Glutamatergic neuron (in vitro differentiated cells): ENCODE data around the gene PEPD. TPM values are rescaled to one million over a fixed set of nuclear protein-coding genes. Genes with fewer than 3 reads are reported as not detected.

Experiments used
- DNase-seq: peaks from one replicate; pipeline ENCODE4 v3.0.0; 2022
- H3K27ac Mint-ChIP-seq: one replicate; pipeline ENCODE4 v1.8.0; 2020; ENCODE audit warnings: mild to moderate bottlenecking, mixed read lengths, inconsistent platforms; ENCODE audit not compliant: unreplicated experiment
- H3K27me3 Mint-ChIP-seq: one replicate; pipeline ENCODE4 v1.8.0; 2020; ENCODE audit warnings: mild to moderate bottlenecking, moderate library complexity, mixed read lengths, inconsistent platforms; ENCODE audit not compliant: unreplicated experiment
- H3K36me3 Mint-ChIP-seq: one replicate; pipeline ENCODE4 v1.8.0; 2020; ENCODE audit warnings: mild to moderate bottlenecking, mixed read lengths, inconsistent platforms; ENCODE audit not compliant: unreplicated experiment
- H3K4me1 Mint-ChIP-seq: one replicate; pipeline ENCODE4 v1.8.0; 2020; ENCODE audit warnings: mild to moderate bottlenecking, low read depth, mixed read lengths, inconsistent platforms; ENCODE audit not compliant: unreplicated experiment
- H3K4me3 Mint-ChIP-seq: one replicate; pipeline ENCODE4 v1.8.0; 2020; ENCODE audit warnings: mild to moderate bottlenecking, mixed read lengths, inconsistent platforms; ENCODE audit not compliant: unreplicated experiment
- H3K9me3 Mint-ChIP-seq: one replicate; pipeline ENCODE4 v1.8.0; 2020; ENCODE audit warnings: mild to moderate bottlenecking, moderate library complexity, mixed read lengths, inconsistent platforms; ENCODE audit not compliant: unreplicated experiment
- total RNA-seq: library from RNA; stranded (reverse); fragmentation: NEBNext Ultra II Directional; extraction: Animal tissue kit (Norgen Biotek cat#: 25700); gene quantifications from one replicate; pipeline ENCODE4 v1.2.1, GENCODE V29; 2021; ENCODE audit not compliant: unreplicated experiment
- TF ChIP-seq, protein P1 (sequence below): fragments of 200-600 bp; sonication (generic); IDR thresholded peaks from one replicate; pipeline ENCODE4 v1.5.0; 2021; ENCODE audit not compliant: partially characterized antibody, unreplicated experiment

The PEPD gene
- total RNA-seq, 1 donor from 2014 or later = 93.3 TPM

GRCh38 chr19:33503433-33504057 is 18.0 kb downstream of the PEPD start:
- Mint-ChIP-seq H3K27me3 (peaks cover 5% of the 10 kb centered on the region), H3K27ac (peak overlapping the region; percentile 35), H3K9me3 (peaks cover 10% of the 10 kb centered on the region), H3K4me3 (no peak overlapping the region), H3K4me1 (peaks cover 32% of the 10 kb centered on the region), H3K36me3 (no peaks in the 10 kb centered on the region)
- peak; percentile 11 for DNase-seq
- TF ChIP-seq, protein P1, sequence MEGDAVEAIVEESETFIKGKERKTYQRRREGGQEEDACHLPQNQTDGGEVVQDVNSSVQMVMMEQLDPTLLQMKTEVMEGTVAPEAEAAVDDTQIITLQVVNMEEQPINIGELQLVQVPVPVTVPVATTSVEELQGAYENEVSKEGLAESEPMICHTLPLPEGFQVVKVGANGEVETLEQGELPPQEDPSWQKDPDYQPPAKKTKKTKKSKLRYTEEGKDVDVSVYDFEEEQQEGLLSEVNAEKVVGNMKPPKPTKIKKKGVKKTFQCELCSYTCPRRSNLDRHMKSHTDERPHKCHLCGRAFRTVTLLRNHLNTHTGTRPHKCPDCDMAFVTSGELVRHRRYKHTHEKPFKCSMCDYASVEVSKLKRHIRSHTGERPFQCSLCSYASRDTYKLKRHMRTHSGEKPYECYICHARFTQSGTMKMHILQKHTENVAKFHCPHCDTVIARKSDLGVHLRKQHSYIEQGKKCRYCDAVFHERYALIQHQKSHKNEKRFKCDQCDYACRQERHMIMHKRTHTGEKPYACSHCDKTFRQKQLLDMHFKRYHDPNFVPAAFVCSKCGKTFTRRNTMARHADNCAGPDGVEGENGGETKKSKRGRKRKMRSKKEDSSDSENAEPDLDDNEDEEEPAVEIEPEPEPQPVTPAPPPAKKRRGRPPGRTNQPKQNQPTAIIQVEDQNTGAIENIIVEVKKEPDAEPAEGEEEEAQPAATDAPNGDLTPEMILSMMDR = no peak

GRCh38 chr19:33503030-33503429 is 18.6 kb downstream of the PEPD start:
- Mint-ChIP-seq H3K9me3 (peaks cover 11% of the 10 kb centered on the region), H3K4me3 (no peak overlapping the region), H3K27me3 (peaks cover 5% of the 10 kb centered on the region), H3K27ac (no peak overlapping the region), H3K4me1 (peaks cover 35% of the 10 kb centered on the region), H3K36me3 (no peaks in the 10 kb centered on the region)
- TF ChIP-seq, protein P1 = no peak
- DNase-seq = peak; percentile 7

DNA sequence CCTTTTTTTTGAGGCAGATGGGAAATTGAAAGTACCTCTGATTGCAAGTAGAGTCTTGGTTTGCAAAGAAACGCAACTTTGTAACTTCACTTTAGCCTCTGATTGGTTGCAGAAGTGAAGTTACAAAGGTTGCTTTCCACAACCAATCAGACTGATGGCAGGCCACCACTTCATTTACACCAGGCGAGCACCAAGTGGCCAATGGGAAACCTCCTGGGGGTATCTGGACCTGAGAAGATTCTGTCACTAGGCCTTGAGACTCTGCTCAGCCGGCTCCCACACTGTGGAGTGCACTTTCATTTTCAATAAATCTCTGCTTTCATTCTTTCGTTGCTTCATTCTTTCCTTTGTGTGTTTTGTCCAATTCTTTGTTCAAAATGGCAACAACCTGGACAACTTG is 19.1 kb downstream of the PEPD start:
- H3K27ac Mint-ChIP-seq = no peak overlapping the region
- peaks cover 11% of the 10 kb centered on the region for H3K9me3 Mint-ChIP-seq
- no peaks in the 10 kb centered on the region for H3K36me3 Mint-ChIP-seq
- no peak for DNase-seq
- H3K4me3 Mint-ChIP-seq = no peak overlapping the region
- TF ChIP-seq, protein P1 = no peak
- H3K27me3 Mint-ChIP-seq = peaks cover 5% of the 10 kb centered on the region
- peaks cover 35% of the 10 kb centered on the region for H3K4me1 Mint-ChIP-seq

DNA sequence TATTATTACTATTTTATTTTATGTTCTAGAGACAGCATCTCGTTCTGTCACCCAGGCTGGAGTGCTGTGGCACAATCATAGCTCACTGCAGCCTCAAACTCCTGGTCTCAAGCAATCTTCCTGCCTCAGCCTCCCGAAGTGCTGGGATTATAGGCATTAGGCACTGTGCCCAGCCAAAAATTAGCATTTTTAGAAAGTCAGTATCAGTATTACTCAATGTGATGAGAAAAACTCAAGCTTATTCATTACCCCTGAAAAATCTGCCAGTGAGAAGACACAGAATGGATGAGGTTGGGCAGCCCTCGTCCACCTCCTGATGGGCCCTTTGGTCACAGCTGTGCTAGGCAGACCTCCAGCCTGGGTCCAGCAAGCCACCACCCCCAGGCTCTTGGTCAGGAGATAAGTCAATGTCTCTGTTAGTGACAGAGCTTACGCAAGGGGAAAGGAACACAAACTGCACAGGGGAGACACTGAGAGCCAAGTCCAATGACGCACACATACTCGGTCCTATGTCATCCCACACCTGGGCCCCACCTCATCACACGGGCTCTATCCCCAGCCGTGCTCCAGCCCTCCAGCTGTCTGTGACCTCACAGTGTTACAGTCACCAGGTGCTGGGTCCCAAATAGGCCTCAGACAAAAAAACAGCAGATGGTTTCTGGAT is 19.8 kb downstream of the PEPD start:
- DNase-seq = peak; percentile 7
- H3K4me1 Mint-ChIP-seq = peaks cover 40% of the 10 kb centered on the region
- TF ChIP-seq, protein P1 = no peak
- H3K27ac Mint-ChIP-seq = no peak overlapping the region
- H3K36me3 Mint-ChIP-seq = no peaks in the 10 kb centered on the region
- H3K27me3 Mint-ChIP-seq = peaks cover 5% of the 10 kb centered on the region
- peaks cover 10% of the 10 kb centered on the region for H3K9me3 Mint-ChIP-seq
- H3K4me3 Mint-ChIP-seq = no peak overlapping the region

DNA sequence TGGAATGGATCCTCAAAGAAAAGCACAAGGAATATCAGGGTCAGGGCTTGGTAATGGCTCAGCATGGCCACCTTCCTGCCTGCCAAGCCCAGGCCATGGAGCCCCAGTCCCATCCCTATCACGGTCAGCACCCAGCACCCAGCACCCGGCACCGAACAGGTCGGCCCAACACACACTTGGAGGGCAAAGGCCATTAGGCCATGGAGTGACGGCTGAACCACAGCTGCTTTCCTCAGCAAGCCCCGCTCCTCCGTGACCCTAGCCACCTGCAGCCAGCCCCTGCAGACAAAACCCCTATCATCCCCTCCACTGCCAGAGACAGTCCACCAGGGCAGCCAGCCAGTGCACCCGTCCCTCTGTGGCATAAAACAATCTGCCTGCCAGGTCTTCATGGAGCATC is 20.6 kb downstream of the PEPD start:
- Mint-ChIP-seq H3K9me3 (peaks cover 17% of the 10 kb centered on the region), H3K27me3 (peaks cover 8% of the 10 kb centered on the region), H3K36me3 (no peaks in the 10 kb centered on the region), H3K27ac (peak overlapping the region; percentile 33), H3K4me1 (peaks cover 43% of the 10 kb centered on the region), H3K4me3 (no peak overlapping the region)
- no peak for DNase-seq
- TF ChIP-seq, protein P1 = no peak
